Measurements from ENCODE around the gene TIMM29.

GRCh38 chr19:10881403-10882107 is 47.1 kb upstream of the TIMM29 start:
- TF ChIP-seq CTCF (conservative IDR thresholded peaks at IDR 0.05; ENCODE audit: low read length) = no peak
- TF ChIP-seq EZH2phosphoT487 (IDR thresholded peaks at IDR 0.05; ENCODE audit: borderline replicate concordance, low read depth, low read length) = no peak
